Hematopoietic multipotent progenitor cell treated with erythropoietin and hydrocortisone succinate and interleukin-3 and kit ligand, for 8 days (in vitro differentiated cells): Measurements from ENCODE around the gene CPE.
"Not testable (repeated sequence)": the region's sequence is repeated elsewhere in the genome, so short reads cannot be mapped to it uniquely, and the experiment has no call there.

Experiments used
- DNase-seq: peaks from one replicate; pipeline ENCODE4 v3.0.0-alpha.2; 2015

Gene CPE

DNA sequence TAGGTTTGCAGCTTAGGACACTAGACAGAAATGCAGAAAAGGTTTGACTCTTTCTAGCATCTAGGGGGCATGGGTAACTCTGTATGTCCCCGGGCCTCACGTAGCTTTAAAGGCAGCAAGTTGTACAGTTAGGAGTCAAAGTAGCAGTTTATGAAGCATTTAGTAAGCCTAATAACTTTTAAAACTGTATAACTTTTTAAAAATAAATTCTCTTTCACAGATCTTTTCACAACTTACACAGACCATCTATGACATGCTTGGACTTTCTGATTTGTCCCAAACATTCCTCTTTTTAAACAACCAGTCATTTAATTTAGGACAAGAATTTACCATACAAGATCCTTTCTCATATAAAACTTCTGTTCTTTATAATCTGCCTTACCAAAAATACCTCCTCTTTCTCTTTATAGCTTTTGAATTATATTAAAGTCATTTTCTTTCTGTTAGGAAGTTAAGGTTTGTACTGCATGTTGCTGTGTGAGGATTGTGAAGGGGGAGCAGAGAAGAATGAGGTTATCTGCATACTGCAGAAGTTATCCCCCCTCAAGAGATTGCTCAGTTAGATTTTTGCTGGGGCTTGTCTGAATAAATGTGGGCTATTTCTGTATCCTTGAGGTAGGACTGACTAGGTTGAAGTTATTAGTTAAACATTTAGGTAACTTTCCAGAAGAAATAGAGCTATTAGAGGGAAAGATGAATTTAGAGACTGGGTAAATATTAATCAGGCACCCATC is 94.3 kb downstream of the CPE start:
- no peak for DNase-seq

DNA sequence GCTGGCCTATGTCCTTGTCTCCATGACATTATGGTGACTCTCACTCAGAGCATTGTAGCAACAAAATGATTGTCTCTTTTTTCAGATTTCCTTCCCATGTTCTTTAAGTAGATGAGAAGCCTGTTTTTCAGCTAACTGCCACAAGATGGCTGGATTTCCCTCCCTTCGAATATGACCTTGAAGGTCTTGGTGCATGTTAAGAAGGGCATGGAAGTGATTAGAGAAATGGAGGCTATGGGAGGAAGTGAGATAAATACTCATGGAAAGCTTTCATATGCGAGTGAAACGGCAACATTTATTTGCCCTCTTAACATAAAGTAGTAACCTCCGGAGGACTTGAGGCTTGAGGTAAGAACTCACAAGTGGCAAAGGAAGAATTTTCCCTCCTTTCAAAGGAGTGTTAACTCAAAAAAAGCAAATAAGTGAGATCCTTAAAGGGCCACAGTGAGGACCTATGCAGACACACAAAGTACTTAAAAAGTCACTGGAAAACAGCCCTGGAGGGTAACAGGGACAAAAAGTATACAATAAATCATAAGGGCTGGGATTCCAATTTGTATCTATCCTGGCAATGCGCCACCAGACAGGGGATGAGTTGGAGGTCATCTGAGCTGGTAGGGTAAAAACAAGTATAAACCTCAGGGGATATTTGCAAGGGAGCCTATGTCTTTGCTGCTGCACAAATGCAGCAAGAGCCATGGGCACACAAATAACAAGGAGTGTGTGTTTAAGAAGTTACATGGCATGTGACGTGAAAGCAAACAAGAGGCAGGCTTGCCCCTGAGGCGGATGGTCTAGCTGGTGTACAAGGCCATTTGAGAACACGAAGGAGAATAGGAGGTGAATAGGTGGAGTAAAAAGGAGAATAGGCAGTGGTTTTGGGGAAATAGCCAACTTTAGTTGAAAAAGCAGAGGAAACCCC is 96.2 kb downstream of the CPE start:
- no peak for DNase-seq

DNA sequence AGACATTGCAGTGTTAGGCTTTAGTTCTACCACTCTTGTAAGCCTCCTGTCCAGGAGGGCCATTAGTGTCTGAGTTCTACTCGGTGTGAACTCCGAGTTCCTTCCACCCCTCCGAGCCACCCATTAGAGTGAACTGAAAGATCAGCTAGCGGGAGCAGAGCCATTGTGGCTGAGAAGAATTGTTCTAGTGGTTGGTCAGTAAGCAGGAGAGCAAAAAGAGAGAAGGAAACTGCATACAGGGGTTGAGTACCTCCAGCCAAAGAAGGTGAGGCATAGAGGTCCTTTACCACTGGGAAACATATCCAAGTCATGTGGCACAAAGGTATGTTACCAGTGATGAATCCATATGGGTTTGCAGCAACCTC is 96.9 kb downstream of the CPE start:
- DNase-seq = no peak

DNA sequence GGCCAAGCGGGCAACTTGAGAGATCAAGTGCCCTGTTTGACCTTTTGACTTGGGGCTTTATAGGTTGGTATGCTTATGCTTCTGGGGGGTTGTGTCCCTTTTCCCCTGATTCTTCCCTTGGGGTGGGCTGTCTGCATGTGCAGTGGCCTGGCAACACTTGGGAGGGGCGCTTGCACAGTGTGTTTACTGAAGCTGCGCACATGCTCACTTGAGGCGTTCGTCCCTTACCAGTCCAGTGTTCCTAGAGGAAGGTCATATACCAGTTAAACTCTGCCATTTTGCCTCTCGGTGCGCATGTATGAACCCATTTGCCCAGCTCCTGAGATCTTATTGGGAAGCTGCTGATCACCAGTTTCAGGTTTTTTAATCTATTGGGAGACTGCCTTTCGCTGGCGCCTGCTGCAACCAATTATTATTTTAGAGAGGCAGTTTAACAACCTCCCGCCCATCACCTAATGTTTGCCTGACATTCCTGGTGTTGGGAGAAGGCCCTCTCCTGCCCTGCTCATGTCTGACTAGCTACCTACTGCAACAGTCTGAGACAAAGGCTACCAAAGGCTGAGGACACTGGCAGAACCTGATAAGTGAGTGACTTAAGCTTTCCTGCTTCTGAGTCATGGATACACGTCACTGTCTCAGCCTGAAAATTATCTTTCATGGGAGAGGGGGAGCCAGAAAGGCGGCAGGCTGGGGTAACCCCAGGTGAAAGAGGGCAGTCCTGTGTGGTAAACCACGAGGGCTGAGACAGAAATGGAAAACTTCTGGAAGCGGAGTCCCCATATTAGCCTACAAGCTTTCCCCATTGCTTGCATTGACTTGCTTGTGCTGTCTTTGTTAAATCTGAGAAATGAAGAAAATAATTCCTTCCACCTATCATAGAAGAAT is 97.6 kb downstream of the CPE start:
- DNase-seq = peak; percentile 44

DNA sequence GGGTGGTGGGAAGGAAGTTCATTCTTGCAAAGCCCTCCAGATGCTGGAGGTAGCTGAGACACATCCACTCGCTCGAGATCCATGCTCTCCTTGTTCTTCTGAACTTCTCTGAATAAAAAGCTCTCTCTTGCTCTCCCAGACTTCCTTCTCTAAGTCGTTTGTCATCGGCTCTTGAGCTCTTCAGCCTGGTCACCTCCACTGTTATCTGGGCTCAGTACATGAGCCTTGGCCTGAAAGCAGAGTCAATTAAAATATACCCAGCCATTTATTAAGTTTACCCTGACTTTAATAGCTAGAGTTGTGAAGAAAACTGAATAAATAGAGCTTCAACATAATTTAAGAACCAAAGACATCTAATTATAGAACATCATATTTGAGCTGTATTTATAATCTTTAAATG is 99.0 kb downstream of the CPE start:
- DNase-seq = no peak

DNA sequence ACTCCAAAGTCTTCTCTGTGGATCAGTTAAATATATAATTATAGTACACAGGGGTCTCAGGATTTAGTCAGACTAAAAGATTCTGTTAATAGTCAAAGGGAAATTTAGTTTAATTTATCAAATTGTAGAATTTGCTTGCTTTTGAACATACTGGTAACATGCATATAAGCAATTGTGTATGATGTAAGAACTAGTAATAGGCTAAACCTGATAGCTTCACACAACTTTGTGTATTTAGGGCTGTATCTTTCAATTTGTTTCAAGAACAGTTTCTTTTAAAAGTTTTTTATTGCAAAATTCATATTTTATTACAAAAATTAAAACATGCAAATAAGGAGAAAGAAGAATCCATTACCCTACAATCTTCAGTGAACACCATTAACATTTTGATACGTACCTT is 99.5 kb downstream of the CPE start:
- DNase-seq = no peak

DNA sequence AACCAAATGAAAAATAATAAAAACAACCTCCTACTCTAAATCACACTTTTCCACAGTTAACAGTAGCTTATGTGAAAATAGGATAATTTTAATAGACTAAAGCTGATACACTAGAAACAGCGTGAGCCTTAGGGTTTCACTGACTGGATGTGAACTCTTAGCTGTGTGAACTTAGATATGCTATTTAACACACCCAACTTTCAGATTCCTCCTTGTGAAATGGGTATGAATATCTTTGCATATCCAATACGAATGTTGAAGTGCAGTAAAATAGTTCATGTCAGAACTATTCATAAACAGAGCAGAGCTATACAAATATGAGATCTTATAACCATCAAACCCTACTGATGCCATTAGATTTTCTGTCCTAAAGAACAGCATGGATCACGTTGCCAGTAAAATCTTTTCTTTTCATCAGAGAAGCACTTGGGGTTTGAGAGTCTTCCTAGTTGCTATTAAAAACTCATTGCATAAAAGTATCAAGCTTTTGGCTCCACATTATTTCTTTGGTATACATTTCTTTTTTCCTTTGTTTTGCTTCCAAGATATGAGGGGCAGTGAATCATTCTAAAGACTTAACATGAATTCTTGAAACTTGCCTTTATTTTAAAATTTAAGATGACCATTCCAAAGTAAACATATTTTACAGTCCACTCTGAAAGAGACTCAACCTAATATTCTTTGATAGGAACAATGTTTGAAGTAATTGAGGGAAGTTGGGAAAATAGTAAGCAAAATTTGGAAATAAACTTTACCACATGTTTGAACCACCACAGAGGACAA is 102.4 kb downstream of the CPE start:
- no peak for DNase-seq

DNA sequence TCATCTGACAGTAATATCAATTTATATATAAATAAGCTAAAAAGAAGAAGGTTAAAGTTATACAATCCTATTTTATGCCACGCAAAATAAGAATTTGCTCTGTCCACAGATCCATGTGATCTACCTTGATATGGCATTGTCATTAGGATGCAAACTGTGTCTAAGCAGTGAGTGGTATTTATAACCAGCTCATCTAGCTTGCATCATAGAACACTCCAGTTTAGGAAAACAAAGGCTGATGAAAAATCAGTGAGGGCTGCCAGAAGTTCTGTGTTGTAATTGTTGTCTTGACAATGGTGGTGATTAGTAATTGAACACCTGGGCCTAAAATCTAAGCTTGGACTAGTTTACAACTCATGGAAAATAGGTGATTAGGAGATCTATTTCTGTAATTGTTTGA is 111.0 kb downstream of the CPE start:
- DNase-seq = no peak

DNA sequence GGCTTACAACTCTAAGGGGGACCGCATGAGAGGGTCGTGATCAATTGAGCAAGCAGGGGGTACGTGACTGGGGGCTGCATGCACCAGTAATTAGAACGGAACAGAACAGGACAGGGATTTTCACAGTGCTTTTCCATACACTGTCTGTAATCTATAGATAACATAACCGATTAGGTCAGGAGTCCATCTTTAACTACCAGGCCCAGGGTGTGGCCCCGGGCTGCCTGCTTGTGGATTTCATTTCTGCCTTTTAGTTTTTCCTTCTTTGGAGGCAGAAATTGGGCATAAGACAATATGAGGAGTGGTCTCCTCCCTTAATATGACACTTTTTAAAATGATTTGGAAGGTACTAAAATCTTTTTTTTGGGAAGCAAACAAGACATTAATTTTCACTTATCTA is 113.8 kb downstream of the CPE start:
- not testable (repeated sequence) for DNase-seq

DNA sequence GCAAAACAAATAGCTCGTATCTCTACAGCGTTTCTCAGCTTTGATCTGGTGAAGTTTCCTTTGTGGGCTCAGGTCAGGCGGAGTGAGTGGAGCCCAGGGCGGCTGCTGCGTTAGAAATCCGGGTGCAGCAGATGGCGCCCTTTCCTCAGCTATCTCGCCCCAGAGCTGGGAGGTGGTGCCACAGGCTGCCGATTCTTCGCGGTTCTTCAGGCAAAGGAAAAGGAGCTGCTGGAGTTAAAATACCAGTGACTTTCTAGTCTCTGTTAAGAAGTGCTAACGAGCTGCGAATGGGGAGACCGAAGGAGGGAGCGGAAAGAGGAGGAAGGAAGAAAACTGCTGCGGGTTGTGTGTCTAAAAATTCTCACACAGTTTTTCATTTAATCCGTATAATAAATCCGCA is 114.6 kb downstream of the CPE start:
- DNase-seq = peak; percentile 65

DNA sequence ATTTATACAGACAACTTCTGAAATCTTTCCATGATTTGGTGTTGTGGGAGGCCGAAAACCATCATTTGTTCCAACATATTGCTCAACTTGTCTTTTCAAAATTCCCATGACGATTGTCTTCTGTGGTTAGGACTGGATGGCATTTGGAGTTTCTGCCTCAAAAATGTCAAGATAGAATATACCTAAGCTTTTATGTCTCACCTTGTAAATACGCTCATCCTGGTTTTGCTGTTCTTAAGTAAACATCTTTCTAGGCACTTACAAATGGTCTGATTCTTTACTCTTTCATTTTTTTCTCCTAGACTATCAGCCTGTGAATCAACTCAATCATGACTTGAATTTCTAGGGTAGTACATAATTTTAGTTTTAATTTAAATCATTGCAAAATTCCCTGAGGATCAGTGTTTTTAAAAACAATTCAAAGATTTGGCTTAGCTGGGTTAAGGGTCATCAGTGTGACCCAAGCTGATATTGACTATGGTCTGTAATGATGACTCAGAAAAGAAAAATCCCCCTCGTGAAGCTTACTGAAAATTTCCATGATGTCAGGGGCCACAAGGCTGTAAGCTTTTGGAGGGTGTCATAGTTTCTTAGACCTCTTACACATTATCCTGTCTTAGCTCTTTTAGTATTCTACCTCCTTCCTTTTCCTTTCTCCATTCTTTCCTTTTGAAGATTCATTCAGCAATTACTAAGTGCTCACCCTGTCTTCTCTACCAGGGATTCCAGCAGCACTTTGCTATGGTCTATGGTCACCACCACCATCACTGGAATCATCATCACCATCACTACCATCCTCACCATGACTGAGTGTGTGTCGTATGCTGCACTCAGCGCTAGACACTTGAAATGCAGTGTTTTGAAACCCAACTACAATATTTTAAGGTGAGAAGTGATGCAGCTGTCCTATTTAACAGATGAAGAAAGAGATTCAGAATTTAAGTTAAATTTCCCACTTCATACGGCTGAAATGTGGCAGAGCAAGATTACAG is 124.4 kb downstream of the CPE start:
- no peak for DNase-seq

DNA sequence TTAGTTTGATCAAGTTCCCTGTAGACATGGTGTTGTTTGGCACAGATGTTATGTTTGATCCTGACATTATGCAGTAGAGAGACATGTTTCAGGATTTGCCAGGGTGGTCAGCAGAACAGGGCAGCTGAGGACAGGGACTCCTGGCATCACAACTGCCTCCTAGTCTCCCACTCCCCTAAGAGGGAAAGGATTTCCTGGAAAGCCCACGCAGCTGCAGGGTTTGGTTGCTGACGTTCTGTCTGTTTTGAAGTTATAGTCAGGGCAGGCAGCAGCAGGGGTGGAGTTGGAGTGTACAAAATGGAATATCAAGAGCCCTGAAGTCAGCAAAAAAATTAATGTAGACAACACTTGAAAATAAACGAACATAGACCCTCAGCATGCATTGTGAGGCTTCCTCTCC is 125.4 kb downstream of the CPE start:
- no peak for DNase-seq

DNA sequence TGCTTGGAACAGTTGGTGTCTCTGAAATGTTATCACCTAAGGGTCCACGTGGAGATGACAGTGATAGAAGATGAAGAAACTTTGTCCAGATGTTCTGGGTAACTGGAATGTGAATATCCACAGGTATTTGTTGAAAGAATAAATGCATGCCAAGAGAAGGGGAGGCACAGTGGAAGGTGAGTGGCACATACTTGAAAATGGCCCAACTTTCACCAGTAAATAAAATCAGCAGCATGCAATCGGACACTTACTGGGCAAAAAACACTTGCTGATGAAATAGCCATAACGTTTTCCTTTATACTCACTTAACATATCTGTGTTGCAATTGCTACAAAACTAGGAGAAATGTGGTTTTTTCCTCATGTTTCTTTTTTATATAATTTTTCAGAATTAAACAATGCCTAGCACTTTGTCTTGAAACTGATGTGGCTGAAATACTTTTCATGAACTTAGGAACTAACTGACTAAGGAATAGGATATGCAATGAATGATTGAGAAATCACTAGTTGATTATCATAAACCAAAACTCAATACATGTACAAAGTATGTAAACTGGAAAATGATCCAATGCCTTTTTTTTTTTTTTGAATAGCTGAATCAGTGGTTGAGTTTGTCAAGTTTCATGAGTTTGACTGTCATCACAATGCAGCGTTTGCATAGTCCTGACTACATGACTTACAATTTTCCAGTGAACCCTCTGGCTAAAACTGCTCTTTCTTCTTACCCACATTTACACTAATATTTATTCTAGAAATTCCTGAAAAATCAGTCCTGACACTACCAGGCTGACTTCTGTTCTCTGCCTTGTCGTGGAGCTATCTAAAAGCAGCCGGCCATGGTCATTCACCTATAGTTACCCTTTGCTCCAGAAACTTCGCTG is 127.4 kb downstream of the CPE start:
- no peak for DNase-seq

DNA sequence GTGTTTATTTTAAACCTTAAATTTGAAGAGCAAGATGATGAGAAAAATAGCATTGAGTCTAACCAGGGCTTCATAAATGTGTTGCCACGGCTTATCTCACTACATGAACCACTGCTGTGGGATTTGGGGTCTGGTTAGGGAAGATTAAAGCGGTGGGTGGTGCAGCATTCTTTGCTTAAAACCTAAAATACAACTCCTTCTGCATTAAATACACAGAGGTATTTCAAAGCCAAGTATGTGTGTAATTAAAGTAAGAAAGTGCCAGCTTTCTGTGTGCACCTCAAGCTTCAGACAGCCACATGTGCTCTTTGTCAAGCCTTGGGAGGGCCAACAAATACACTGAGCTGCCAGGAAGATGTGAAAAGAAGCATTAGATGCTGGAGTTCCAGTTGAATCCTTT is 128.0 kb downstream of the CPE start:
- no peak for DNase-seq

DNA sequence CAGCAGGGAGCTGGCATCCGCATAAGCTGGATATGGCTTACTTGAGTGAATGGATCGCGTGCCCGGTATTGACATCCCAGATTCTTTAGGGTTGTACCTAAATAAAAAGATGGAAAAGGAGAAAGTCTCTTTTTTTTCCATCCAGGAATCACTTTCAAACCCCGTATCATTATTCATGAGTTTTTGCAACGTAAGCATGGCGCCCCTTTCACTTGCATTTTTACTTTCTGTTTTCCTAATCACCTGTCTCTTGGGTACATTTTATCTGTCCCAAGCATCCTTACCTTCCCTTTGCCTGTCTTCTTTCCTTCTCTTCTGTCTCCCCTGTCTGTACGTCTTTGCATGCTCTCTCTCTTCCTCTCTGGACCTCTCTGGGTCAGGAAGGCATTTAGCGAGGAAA is 128.6 kb downstream of the CPE start:
- no peak for DNase-seq

DNA sequence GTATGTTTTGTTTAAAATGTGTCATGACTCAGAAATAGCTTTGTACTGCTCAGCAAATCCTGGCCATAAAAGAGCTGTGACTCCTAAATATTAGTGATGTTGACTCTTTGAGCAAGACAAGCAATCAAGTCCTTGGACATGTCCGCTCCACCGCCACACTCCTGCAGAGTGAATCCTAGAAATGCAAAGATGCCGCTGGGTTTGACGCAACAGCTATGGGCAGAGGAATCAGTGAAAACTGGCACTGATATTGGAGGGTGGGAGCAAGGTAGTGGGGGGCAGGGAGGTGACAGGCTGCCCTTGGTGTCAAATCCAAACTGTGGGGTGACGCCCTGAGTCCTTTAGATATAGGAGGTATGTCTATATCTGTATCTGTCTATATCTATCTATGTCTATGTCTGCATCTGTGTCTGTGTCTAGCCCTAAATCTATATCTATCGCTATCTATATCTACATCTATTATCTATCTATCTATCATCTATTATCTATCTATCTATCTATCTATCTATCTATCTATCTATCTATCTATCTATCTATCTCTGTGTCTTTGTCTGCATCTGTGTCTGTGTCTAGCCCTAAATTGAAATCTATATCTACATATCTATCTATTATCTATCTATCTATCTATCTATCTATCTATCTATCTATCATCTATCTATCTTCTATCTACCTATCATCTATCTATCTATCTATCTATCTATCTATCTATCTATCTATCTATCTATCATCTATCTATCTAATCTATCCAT is 129.7 kb downstream of the CPE start:
- DNase-seq = no peak

DNA sequence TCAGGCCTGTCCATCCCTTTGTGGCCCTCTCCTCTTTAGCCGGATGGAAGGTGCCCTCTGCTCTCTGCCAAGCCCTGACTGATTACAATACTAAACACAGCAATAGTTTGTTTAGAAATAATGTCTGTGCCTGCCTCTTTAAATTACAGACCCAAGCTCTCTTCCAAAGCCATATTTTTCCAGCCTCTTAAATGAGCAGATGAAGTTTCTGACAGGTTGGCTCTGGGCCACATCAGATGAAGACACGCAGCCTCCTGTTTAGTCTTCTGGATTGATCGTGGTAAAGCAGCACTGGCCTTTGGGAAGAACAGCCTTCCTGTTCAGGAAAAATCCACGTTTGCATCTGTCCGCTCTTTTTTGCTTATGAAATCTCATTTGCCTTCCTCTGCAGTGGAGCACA is 133.6 kb downstream of the CPE start:
- DNase-seq = no peak

DNA sequence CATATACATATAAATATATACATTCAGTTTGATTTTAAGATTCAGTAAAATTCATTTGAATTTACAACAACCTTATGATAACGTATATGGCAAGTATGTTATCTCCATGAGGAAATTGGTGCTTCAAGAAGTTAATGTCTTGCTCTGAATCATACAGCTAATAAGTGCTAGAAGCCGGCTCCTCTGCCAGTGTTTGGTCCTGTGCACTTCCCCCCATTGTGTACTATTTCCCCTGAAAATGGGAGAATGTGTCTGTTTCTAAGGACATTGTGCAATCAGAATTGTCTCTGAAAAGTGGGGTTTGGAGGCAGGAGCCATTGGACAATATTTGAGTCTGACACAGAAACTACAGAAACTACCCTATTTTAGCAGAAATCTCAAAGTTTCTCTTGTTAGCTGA is 135.9 kb downstream of the CPE start:
- no peak for DNase-seq

DNA sequence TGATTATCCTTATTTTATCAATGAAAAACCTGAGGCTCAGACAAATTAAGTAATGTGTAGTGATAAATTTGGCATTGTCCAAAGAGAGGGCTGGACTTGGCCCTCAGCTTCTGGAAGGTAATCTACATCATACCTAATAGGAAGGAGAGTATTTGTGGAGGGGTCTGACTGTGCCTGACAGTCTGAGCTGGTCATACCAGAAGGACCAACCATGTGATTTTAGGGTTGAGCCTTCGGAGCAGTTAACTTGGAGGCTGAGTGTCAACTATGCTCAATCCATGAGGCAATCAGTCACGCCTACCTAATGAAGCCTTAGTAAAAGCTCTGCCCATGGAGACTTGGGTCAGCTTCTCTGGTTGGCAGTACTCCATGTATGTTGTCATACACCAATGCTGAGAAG is 136.4 kb downstream of the CPE start:
- no peak for DNase-seq
